Activated gamma-delta T cell treated with Interleukin-2 at 50 U/mL for 16 hours (primary cell): Measurements from ENCODE around the gene MTF1.

Experiments
- DNase-seq: peaks from one replicate; pipeline ENCODE4 v3.0.0-alpha.2; 2020

MTF1 gene

DNA sequence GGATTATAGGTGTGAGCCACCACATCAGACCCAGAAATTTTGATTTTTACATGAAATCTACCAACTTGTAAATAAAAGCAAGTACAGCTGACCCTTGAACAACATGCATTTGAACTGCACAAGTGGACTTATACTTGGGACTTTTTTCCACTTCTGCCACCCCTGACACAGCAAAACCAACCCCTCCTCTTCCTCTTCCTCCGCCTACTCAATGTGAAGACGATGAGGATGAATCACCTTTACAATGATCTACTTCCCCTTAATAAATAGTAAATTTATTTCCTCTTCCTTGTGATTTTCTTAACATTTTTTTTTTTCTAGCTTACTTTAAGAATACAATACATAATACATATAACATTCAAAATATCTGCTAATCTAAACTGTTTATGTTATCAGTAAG is 33.9 kb downstream of the MTF1 start:
- DNase-seq, result no peak

GRCh38 chr1:37824001-37824400 is 35.4 kb downstream of the MTF1 start:
- no peak for DNase-seq

DNA sequence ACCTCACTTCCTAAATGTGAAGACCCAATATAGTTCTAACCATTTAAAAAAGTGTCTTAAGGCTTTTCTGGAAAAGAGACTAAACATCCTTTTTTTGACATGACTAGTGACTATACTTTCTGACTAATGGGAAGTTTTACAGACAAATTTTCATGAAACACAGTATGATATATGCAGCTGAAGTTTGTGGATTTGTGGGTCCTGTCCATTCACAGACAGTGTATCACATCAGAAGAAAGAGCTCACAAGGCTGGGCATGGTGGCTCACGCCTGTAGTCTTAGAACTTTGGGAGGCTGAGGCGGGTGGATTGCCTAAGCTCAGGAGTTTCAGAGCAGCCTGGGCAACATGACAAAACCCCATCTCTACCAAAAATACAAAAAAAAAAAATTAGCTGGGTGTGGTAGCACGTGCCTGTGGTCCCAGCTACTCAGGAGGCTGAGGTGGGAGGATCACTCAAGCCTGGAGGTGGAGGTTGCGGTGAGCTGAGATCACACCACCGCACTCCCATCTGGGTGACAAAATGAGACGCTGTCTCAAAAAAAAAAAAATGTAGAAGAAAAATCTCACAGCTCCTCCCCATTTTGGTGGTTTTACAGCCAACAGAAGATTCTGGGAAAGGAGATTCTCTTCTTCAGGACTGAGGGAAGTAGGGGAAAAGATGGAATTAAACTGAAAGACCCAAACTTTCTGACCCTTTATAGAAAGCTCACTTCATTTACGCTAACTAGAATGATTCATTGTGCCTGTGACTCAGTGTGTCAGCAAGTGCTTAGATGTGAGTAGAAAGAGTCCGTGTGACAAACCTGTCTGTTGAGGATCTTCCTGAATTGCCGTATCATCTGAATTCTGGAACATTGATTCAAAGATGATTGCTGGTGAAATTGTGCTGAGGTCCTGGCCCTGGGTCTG is 36.2 kb downstream of the MTF1 start:
- no peak for DNase-seq

DNA sequence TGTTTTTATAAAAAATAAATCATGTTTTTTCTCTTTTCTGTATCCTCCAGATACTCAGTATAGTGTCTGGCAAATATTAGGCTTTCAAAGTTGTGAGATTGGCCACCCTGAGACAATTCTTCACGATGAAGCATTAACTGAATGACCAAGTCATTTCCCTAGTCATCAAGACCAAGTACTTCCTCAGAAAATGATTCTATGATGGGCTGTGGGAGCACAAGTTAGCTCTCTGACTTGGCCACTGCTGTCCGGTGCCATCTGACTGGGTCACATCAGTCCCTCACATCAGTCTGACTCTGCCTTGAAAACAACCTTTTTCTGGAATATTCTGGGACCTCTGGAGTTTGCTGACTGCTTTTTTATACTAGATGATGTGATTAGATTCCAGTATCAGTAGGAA is 37.9 kb downstream of the MTF1 start:
- DNase-seq, result no peak

- no peak for DNase-seq
Observed at GRCh38 chr1:37817481-37817880, 41.9 kb downstream of the MTF1 start.

- DNase-seq, result no peak
Observed at GRCh38 chr1:37814252-37814651, 45.1 kb downstream of the MTF1 start.

DNA sequence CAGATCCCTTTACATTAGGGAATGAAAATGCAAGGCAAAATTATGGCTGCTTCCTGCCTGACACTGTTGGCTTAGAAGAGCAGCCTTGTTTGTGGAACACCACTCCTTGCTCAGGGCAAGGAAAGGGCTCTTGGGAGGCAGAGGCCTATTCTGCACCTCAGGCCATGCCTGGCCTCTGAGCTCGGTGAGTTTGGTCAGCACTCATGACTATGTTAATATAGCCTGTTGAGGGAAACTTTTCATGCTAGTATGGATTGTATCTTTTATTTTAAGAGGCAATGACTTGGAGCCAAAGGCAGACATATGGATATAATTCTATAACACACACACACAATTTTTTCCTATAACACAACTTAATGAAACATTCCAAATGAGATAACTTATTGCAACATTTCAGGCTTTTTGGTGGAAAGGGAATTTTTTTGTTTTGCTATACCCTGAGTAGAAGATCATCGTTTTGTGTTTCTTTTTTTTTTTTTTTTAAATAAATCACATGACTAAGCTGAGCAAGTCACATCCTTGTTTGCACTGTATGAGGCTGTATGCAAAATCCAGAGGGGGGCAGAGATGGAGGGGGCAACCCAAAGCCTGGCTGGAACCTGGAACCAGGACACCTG is 45.8 kb downstream of the MTF1 start:
- no peak for DNase-seq

DNA sequence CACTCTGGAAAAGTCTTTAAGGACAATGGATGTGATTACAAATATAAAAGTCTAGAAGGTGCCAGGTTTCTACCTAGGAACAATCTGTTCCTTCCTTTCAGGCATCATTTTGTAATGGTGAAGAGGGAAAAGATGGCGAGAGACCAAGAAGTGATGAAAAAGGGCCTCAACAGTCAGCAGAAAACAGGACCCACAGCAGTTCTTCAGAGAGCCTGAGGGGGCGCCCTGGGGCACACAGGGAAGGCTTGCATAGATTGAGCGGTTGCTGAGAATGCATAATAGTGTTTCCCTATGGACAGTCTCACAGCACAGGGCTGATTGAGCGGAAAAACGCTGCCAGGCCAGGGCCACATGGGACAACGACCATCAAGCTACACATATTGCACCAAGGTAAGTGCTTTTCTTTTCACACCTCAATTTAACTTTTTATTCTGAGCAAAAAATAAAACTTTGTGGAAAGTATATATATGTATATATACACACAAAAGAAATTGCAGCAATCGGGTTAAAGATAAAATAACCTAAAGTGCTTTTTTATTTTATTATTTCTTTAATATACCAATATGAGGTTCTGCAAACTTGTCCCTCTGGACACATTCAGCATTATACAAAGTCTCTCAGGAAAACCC is 48.3 kb downstream of the MTF1 start:
- peak; percentile 47 for DNase-seq

- no peak for DNase-seq
Observed at GRCh38 chr1:37809942-37810341, 49.5 kb downstream of the MTF1 start.

DNA sequence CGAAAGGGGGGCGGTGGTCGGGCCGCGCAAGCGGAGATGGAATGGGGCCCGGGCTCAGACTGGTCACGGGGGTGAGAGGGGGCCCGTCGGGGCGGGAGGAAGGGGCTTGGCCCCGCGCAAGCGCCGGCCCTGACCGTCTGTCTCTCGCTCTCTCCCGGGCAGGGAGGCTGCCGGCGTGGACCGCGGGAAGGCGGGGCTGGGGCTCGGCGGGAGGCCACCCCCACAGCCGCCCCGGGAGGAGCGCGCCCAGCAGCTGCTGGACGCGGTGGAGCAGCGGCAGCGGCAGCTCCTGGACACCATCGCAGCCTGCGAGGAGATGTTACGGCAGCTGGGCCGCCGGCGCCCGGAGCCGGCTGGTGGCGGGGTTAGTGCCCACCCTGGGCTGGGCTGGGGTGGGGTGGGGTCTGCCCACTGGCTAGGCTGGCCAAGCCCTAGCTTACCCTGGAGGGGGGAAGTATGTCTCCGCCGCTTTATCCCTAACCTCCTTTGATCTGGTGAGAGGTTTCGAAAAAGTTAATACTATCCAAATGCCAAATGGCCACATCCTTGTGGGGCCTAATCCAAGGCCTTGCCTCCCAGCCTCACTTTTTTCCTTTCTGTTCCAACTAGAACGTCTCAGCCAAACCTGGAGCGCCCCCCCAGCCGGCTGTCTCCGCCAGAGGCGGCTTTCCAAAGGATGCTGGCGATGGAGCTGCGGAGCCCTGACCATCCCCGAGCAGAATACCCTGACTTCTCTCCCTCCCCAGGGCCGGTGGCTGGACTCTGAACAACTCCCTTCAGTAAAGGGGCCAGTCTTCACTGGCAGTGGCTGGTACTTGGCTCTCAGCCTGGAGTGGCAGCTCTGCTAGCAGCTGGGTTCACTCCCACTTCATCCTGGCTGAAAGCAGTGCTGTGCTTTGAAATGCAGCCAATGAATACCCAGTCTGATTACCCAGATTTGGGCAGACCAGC is 50.7 kb downstream of the MTF1 start:
- no peak for DNase-seq

DNA sequence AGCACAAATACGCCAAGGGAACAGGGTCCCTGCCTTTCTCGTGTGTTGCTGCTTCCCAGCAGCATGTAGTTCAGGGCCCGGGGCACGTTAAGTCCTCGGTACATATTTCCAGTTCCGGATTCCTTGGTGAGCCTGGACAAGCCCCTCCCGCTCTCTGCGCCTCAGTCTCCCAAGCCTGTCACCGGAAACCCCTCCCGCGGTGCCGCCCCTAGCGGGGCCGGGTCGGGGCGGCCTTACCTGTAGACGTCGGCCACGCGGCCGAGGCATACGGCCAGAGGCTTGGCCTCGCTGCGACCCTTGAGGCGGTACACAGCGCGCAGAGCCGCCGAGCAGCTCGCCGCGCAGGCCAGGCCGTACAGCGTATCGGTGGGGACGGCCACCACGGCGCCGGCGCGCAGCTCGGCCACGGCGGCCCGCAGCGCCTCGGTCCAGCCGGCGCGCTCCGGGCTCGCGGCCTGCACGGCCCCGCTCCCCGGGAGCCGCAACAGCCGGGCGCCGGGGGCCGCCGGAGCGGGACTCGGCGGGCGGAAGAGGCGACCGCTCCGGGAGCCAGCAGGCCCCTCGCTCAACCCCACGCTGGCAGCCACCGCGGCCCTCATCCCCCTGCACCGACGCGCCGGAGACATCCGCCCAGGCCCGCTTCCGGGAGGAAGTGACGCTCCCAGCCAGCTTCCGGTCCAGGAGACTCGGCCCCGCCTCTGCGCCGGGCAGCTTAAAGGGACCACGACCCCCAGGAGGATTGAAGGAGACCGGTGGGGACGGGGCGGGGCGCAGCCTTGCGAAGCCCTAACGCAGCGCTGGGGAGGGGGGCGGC is 51.6 kb downstream of the MTF1 start, which contains the start of the genes C1orf122 and YRDC:
C1orf122 (plus strand) TSS at position 236 of the 814 bp plus-strand sequence. CDS start 615 bp downstream, outside the sequence.
YRDC (minus strand) TSS at position 654 of the 814 bp plus-strand sequence; CDS start at position 626, 28 bp downstream.
- peak; percentile 91 for DNase-seq

- DNase-seq, result no peak
Observed at GRCh38 chr1:37807220-37807554, 52.2 kb downstream of the MTF1 start.

DNA sequence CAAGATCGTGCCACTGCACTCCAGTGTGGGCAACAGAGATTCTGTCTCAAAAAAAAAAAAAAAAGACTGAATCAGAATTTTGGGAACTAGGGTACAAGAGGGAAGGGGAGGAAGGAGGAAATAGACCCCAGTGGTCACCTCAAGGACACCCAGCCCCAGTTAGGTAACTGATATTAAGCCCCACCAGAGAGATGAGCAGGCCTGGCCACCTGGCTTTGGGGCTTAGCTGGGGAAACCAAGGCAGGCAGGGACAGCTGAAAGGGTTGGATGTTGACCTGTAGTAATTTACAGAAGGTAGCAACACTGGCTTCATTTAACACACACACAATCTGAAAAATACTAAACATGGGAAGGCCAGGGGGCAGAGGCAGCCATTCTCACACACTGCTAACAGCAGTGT is 57.0 kb downstream of the MTF1 start:
- no peak for DNase-seq

- DNase-seq, result no peak
Observed at GRCh38 chr1:37797750-37798345, 61.5 kb downstream of the MTF1 start.

DNA sequence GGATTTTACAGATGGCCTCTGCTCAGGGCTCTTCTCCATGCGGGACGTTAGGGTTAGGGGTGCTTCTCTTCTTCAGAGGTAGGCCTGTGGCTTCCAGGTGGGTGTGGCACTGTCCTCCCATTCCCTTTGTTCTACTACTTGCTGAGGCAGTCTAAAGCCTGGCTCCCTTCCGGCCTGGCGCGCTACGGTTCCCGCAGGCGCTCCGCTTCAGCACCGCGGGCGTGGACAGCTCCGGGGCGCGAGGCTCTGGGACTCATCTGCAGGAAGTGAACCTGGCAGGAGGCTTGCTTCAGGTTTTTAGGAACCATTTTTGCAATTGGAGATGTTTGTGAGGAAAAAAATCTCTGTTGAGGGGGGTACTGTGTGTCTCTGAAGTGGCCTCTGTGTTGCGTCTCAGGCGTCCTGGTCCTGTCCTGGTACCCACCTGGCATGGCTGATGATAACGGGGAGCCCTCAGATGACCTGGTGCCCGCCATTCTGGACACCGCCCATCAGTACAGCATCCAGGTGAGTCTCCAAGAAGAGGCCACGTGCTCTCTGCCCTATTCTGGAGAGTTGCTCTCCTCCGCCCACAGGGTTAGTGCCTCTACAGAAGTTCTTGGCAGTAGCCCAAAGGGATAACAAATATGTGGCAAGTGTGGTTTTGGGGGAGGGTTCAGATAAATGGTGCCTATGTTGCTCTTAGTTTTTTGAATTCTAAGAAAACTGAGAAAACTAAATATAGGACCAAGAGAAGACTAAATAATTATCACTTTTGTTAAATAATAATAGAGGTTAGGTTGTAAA is 63.9 kb downstream of the MTF1 start:
- peak; percentile 28 for DNase-seq

- DNase-seq, result no peak
Observed at GRCh38 chr1:37794372-37795339, 64.7 kb downstream of the MTF1 start.

DNA sequence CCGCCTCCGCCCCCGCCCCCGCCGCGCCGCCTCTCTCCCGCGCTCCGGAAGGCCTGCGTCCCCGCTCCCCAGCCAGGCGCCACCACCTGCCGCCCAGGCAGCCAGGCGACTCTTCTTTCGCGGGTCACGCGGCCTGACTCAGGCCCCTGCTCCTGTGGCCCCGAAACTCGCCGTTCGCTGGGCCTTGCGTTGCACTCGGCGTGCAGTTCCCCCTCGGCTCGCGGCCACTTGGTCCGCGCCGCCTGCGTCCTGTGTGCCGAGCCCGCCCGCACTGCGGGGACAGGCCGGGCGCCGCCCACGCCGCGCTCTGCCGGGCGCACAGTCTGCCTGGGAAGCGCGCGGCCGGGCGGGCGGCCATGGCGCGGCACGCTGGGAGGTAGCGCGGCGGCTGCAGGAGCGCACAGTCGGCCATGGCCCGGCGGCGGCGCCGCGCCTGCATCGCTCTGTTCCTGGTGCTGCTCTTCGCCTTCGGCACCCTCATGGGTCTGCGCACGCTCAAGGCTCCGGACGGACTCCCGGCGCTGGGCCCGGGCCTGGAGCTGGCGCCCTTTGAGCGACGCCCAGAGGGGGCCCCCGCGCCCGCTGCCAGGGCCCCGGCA is 65.5 kb downstream of the MTF1 start, which contains the start of gene MANEAL:
MANEAL (plus strand) TSS at position 75 of the 599 bp plus-strand sequence; CDS start at position 411, 336 bp downstream.
- DNase-seq, result peak; percentile 13

DNA sequence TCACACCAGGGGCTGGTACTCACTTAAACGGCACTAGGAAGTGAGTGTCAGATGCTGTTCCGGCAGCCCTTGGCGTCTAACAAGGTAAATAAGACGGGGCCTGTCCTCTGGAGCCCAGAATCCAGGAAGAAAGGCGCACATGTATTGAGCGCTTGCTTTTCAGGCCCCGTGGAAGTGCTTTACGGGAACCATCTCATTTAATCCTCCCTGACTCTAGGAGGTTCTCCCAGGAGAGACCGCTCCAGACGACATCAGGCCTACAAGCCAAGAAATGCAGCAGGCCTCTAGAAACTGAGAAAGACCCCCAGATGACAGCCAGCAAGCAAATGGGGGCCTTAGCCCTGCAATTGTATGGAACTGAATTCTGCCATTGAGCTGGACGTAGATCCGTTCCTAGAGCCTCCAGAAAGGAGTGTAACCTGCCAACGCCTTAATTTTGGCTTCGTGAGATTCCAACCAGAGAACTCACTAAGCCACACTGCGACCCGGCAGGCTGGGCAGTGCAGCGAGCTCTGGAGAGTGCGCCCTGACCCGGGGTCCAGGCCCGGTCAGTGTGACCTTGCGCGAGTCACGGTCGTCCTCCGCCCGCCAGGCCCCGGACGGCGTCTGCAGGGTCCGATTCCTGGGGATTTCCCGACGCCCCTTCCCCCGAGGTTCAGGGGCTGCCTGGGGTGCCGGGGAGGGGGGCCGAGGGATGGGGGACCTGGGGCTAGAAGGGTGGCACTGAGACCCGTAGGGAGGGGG is 66.3 kb downstream of the MTF1 start:
- no peak for DNase-seq
